GM10248 (cell line): ENCODE measurements around the gene MT1HL1.

ENCODE experiments used
- CTCF ChIA-PET: fragments of 300-600 bp; sonication (Branson Sonifier 250); formaldehyde crosslinking; extraction: SDS; loops from one replicate; lab custom pipeline; 2021; ENCODE audit warnings: antibody characterized with exemption; lab: Yijun Ruan, JAX
- POLR2A ChIA-PET: fragments of 350-650 bp; sonication (Branson Sonifier 250); formaldehyde crosslinking; extraction: SDS; loops from one replicate; lab custom pipeline; 2020; ENCODE audit warnings: antibody characterized with exemption; lab: Yijun Ruan, JAX
- DNase-seq: peaks from one replicate; pipeline ENCODE4 v3.0.0; 2012; ENCODE audit errors: extremely low spot score
- CTCF ChIP-seq: IDR thresholded peaks from 2 replicates; pipeline ENCODE4 v1.5.1; 2012; ENCODE audit warnings: mild to moderate bottlenecking, low read depth; ENCODE audit errors: extremely low read depth, missing control alignments, control extremely low read depth

Gene MT1HL1

DNA sequence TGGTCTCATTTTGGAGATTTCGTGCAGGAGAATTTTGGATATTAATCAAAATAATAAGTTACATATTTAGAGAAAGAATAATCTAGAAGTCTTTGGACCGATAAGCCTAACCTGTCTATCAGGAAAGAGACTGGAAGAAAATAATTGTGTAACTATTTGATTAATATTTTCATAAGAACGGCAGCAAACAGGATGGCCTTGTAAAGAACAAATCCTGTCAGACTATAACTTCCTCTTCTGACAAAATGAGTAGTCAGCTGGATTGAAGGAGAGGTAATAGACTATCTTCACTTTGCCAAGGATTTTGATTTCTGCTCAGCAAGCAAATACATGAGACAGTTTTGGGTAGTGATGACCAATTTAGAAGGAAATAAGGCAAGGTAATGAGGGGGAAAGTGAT, 25.0 kb upstream of the MT1HL1 start:
- ChIA-PET CTCF (no interaction called here), POLR2A (no interaction called here)
- DNase-seq = no peak
- TF ChIP-seq CTCF = no peak

DNA sequence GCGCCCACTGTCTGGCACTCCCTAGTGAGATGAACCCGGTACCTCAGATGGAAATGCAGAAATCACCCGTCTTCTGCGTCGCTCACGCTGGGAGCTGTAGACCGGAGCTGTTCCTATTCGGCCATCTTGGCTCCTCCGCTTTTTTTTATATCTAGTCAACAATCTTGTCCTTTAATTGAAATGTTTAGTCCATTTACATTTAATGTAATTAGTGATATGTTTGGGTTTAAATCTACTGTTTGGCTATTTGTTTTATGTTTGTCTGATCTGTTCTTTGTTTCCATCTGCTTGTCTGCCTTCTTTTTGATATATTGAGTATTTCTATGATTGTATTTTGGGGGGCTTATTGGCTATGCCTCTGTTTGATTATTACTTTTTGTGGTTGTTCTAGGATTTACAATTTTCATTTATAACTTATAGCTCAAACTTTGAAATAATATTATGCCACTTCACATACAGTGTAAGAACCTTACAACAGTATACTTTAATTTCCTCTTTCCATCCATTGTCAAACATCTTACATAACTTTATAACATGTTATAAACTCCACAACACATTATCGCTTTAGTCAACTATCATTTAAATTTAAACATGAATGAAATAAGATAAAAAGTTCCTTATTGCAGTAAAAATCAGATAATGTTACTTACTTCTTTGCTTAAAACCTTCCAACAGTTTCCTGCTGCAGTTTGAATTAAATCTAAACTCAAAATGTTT, 21.3 kb upstream of the MT1HL1 start:
- TF ChIP-seq CTCF = no peak
- CTCF ChIA-PET = no interaction called here
- no peak for DNase-seq
- POLR2A ChIA-PET = no interaction called here

GRCh38 chr1:237018896-237019295, 14.7 kb upstream of the MT1HL1 start:
- ChIA-PET POLR2A (no interaction called here), CTCF (no interaction called here)
- no peak for DNase-seq
- TF ChIP-seq CTCF = no peak

DNA sequence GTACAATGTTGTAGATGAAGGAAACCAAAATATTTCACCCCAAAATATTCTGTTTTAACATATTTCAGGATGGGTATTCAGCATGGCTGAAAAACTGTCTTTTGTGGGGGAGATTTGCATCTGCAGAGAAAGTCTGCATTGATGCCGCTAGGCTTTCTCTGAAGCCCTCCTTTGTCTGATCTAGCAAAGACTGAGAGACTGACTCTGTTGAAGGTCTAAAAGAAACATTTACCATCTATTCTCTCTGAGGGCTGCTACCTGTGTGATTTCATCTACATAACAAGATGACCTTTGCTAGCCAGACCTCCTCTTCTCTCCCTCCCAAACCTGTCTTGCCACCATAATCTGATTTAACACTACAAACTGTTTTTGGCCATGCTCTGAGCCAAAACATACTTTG, 12.4 kb upstream of the MT1HL1 start:
- no peak for DNase-seq
- ChIA-PET CTCF (no interaction called here), POLR2A (no interaction called here)
- no peak for TF ChIP-seq CTCF

- no peak for TF ChIP-seq CTCF
- no peak for DNase-seq
- POLR2A ChIA-PET = no interaction called here
- CTCF ChIA-PET = no interaction called here
Measured at GRCh38 chr1:237013608-237014007, 9.4 kb upstream of the MT1HL1 start.

GRCh38 chr1:237012788-237013383, 8.6 kb upstream of the MT1HL1 start:
- ChIA-PET CTCF (no interaction called here), POLR2A (no interaction called here)
- DNase-seq = no peak
- TF ChIP-seq CTCF = no peak
